Stomach smooth muscle (tissue), 2 donors: ENCODE results near the gene TIMP2.
"Not testable (repeated sequence)": the region's sequence is repeated elsewhere in the genome, so short reads cannot be mapped to it uniquely, and the experiment has no call there.

Source experiments
- H3K27ac ChIP-seq: one replicate; pipeline ENCODE4 v1.7.0; 2013; ENCODE audit warnings: mild to moderate bottlenecking, low read length, inconsistent platforms
- H3K27me3 ChIP-seq, 2 donors: one replicate each; pipeline ENCODE4 v1.7.0; 2013; ENCODE audit warnings: low read length in 2 of 2; ENCODE audit not compliant: insufficient read depth in 2 of 2, control insufficient read depth in 1 of 2
- H3K36me3 ChIP-seq, 2 donors: one replicate each; pipeline ENCODE4 v1.7.0; 2013; ENCODE audit warnings: low read length in 2 of 2; ENCODE audit not compliant: control insufficient read depth in 2 of 2, insufficient read depth in 2 of 2
- H3K4me1 ChIP-seq: one replicate; pipeline ENCODE4 v1.7.0; 2013; ENCODE audit warnings: low read length; ENCODE audit not compliant: control insufficient read depth, insufficient read depth
- H3K4me3 ChIP-seq, 2 donors: one replicate each; pipeline ENCODE4 v1.7.0; 2013; ENCODE audit warnings: low read length in 2 of 2
- H3K9ac ChIP-seq, 2 donors: one replicate each; pipeline ENCODE4 v1.7.0; 2013; ENCODE audit warnings: low read length in 2 of 2, mild to moderate bottlenecking in 1 of 2
- H3K9me3 ChIP-seq, 2 donors: one replicate each; pipeline ENCODE4 v1.7.0; 2013; ENCODE audit warnings: low read length in 2 of 2; ENCODE audit not compliant: control insufficient read depth in 2 of 2
- donor health status: healthy.
- donor health status: Pancreatic carcinoma.

TIMP2 gene

GRCh38 chr17:78966123-78966813, 41.1 kb upstream of the TIMP2 start:
- Histone ChIP-seq H3K9me3 (no peaks in the 10 kb centered on the region), H3K9ac (no peak overlapping the region), H3K27ac (no peak overlapping the region), H3K27me3 (no peaks in the 10 kb centered on the region), H3K36me3 (peaks cover 0 to 4% of the 10 kb centered on the region in 2 donors), H3K4me3 (no peak overlapping the region), H3K4me1 (peaks cover 5% of the 10 kb centered on the region)

GRCh38 chr17:78965491-78965924, 40.3 kb upstream of the TIMP2 start:
- H3K27ac ChIP-seq: no peak overlapping the region
- peaks cover 0 to 4% of the 10 kb centered on the region in 2 donors for H3K36me3 ChIP-seq
- no peak overlapping the region for H3K9ac ChIP-seq
- H3K4me3 ChIP-seq: no peak overlapping the region
- H3K9me3 ChIP-seq: no peaks in the 10 kb centered on the region
- no peaks in the 10 kb centered on the region for H3K27me3 ChIP-seq
- H3K4me1 ChIP-seq: no peaks in the 10 kb centered on the region

GRCh38 chr17:78963378-78963777, 38.2 kb upstream of the TIMP2 start:
- Histone ChIP-seq H3K36me3 (no peaks in the 10 kb centered on the region), H3K27me3 (no peaks in the 10 kb centered on the region), H3K4me3 (no peak overlapping the region), H3K27ac (no peak overlapping the region), H3K9ac (no peak overlapping the region), H3K9me3 (no peaks in the 10 kb centered on the region), H3K4me1 (no peaks in the 10 kb centered on the region)

- not testable (repeated sequence) for H3K27ac ChIP-seq
Observed at GRCh38 chr17:78962984-78963348, 37.8 kb upstream of the TIMP2 start.

GRCh38 chr17:78962345-78962983, 37.3 kb upstream of the TIMP2 start:
- no peaks in the 10 kb centered on the region for H3K36me3 ChIP-seq
- no peak overlapping the region for H3K9ac ChIP-seq
- H3K27me3 ChIP-seq: no peaks in the 10 kb centered on the region
- H3K4me3 ChIP-seq: no peak overlapping the region
- no peak overlapping the region for H3K27ac ChIP-seq
- no peaks in the 10 kb centered on the region for H3K9me3 ChIP-seq
- no peaks in the 10 kb centered on the region for H3K4me1 ChIP-seq

More at GRCh38 chr17:78962984-78963348, 37.8 kb upstream of the TIMP2 start:
- H3K9ac ChIP-seq, H3K36me3 ChIP-seq, H3K9me3 ChIP-seq, H3K4me3 ChIP-seq, H3K4me1 ChIP-seq, H3K27me3 ChIP-seq: not testable (repeated sequence)

- Histone ChIP-seq H3K9ac (no peak overlapping the region), H3K9me3 (no peaks in the 10 kb centered on the region), H3K36me3 (no peaks in the 10 kb centered on the region), H3K27me3 (no peaks in the 10 kb centered on the region), H3K27ac (no peak overlapping the region), H3K4me3 (no peak overlapping the region), H3K4me1 (no peaks in the 10 kb centered on the region)
Observed at GRCh38 chr17:78961571-78961970, 36.4 kb upstream of the TIMP2 start.

GRCh38 chr17:78960928-78961327, 35.7 kb upstream of the TIMP2 start:
- no peaks in the 10 kb centered on the region for H3K36me3 ChIP-seq
- no peaks in the 10 kb centered on the region for H3K27me3 ChIP-seq
- no peak overlapping the region for H3K9ac ChIP-seq
- H3K27ac ChIP-seq: no peak overlapping the region
- no peak overlapping the region for H3K4me3 ChIP-seq
- H3K9me3 ChIP-seq: no peaks in the 10 kb centered on the region
- H3K4me1 ChIP-seq: no peaks in the 10 kb centered on the region

- Histone ChIP-seq H3K36me3 (no peaks in the 10 kb centered on the region), H3K27me3 (no peaks in the 10 kb centered on the region), H3K27ac (no peak overlapping the region), H3K9me3 (no peaks in the 10 kb centered on the region), H3K9ac (no peak overlapping the region), H3K4me3 (no peak overlapping the region), H3K4me1 (no peaks in the 10 kb centered on the region)
Observed at GRCh38 chr17:78959803-78960202, 34.6 kb upstream of the TIMP2 start.

- Histone ChIP-seq H3K4me1 (peaks cover under 1% of the 10 kb centered on the region), H3K36me3 (no peaks in the 10 kb centered on the region), H3K9ac (no peak overlapping the region), H3K4me3 (no peak overlapping the region), H3K27ac (no peak overlapping the region), H3K27me3 (no peaks in the 10 kb centered on the region), H3K9me3 (no peaks in the 10 kb centered on the region)
Observed at GRCh38 chr17:78958641-78959127, 33.5 kb upstream of the TIMP2 start.

- Histone ChIP-seq H3K27ac (no peak overlapping the region), H3K36me3 (no peaks in the 10 kb centered on the region), H3K9ac (no peak overlapping the region), H3K4me3 (no peak overlapping the region), H3K9me3 (no peaks in the 10 kb centered on the region), H3K27me3 (no peaks in the 10 kb centered on the region), H3K4me1 (peaks cover 11% of the 10 kb centered on the region)
Observed at GRCh38 chr17:78957128-78957527, 31.9 kb upstream of the TIMP2 start.

GRCh38 chr17:78956254-78956653, 31.1 kb upstream of the TIMP2 start:
- no peak overlapping the region for H3K27ac ChIP-seq
- H3K36me3 ChIP-seq: no peaks in the 10 kb centered on the region
- peaks cover 18% of the 10 kb centered on the region for H3K4me1 ChIP-seq
- no peak overlapping the region for H3K4me3 ChIP-seq
- H3K9ac ChIP-seq: no peak overlapping the region
- H3K9me3 ChIP-seq: peaks cover 0 to under 1% of the 10 kb centered on the region in 2 donors
- no peaks in the 10 kb centered on the region for H3K27me3 ChIP-seq
